H9 (cell line): Measurements from ENCODE around the gene TIAL1. TPM values are rescaled to one million over a fixed set of nuclear protein-coding genes. Genes with fewer than 3 reads are reported as not detected.

Source experiments
- DNase-seq: peaks from one replicate; pipeline ENCODE4 v3.0.0-alpha.2; 2017
- H2AFZ ChIP-seq: one replicate; pipeline ENCODE4 v1.6.1; 2013; ENCODE audit warnings: mild to moderate bottlenecking, low read length, control low read depth, moderate library complexity
- H2AK5ac ChIP-seq: 2 replicates; pipeline ENCODE4 v1.6.1; 2013; ENCODE audit warnings: low read length, control low read depth, mixed read lengths; ENCODE audit not compliant: insufficient read length
- H2BK120ac ChIP-seq: one replicate; pipeline ENCODE4 v1.6.1; 2013; ENCODE audit warnings: low read depth, mild to moderate bottlenecking, low read length, control low read depth, inconsistent platforms; ENCODE audit not compliant: poor library complexity, severe bottlenecking
- H2BK12ac ChIP-seq: 2 replicates; pipeline ENCODE4 v1.6.1; 2013; ENCODE audit warnings: low read length, control low read depth, mixed read lengths, low read depth; ENCODE audit not compliant: insufficient read length
- H2BK15ac ChIP-seq: 2 replicates; pipeline ENCODE4 v1.6.1; 2013; ENCODE audit warnings: low read depth, low read length, control low read depth
- H2BK20ac ChIP-seq: one replicate; pipeline ENCODE4 v1.6.1; 2013; ENCODE audit warnings: low read depth, mild to moderate bottlenecking, low read length, control low read depth, inconsistent platforms; ENCODE audit not compliant: poor library complexity, severe bottlenecking
- H2BK5ac ChIP-seq: 2 replicates; pipeline ENCODE4 v1.6.1; 2013; ENCODE audit warnings: low read length, control low read depth, mixed read lengths; ENCODE audit not compliant: insufficient read length
- H3K14ac ChIP-seq: 2 replicates; pipeline ENCODE4 v1.6.1; 2013; ENCODE audit warnings: low read length, control low read depth; ENCODE audit not compliant: insufficient read depth
- H3K18ac ChIP-seq: 2 replicates; pipeline ENCODE4 v1.6.1; 2013; ENCODE audit warnings: low read depth, mild to moderate bottlenecking, mixed read lengths, low read length, control low read depth; ENCODE audit not compliant: insufficient read length
- H3K23ac ChIP-seq: 2 replicates; pipeline ENCODE4 v1.6.1; 2013; ENCODE audit warnings: low read length, control low read depth, mixed read lengths, low read depth; ENCODE audit not compliant: insufficient read length
- H3K23me2 ChIP-seq: 2 replicates; pipeline ENCODE4 v1.6.1; 2013; ENCODE audit warnings: low read depth, mild to moderate bottlenecking, mixed read lengths, low read length, control low read depth; ENCODE audit not compliant: insufficient read length, poor library complexity, severe bottlenecking
- H3K27ac ChIP-seq: 2 replicates; pipeline ENCODE4 v1.5.1; 2013; ENCODE audit warnings: low read length, control low read depth, mixed read lengths, low read depth; ENCODE audit not compliant: insufficient read length
- H3K27me3 ChIP-seq: 2 replicates; pipeline ENCODE4 v1.6.1; 2013; ENCODE audit warnings: low read length, control low read depth, inconsistent platforms; ENCODE audit not compliant: insufficient read depth
- H3K4ac ChIP-seq: 2 replicates; pipeline ENCODE4 v1.6.1; 2013; ENCODE audit warnings: low read depth, mild to moderate bottlenecking, control low read depth, inconsistent platforms, low read length, moderate library complexity
- H3K4me1 ChIP-seq: 2 replicates; pipeline ENCODE4 v1.6.1; 2013; ENCODE audit warnings: low read length, control low read depth, inconsistent platforms; ENCODE audit not compliant: insufficient read depth
- H3K4me2 ChIP-seq: 2 replicates; pipeline ENCODE4 v1.6.1; 2013; ENCODE audit warnings: low read length, control low read depth, mixed read lengths; ENCODE audit not compliant: insufficient read length, insufficient read depth
- H3K56ac ChIP-seq: 2 replicates; pipeline ENCODE4 v1.6.1; 2013; ENCODE audit warnings: low read depth, mild to moderate bottlenecking, mixed read lengths, low read length, control low read depth; ENCODE audit not compliant: insufficient read length
- H3K79me1 ChIP-seq: 2 replicates; pipeline ENCODE4 v1.6.1; 2013; ENCODE audit warnings: low read depth, mild to moderate bottlenecking, moderate library complexity, low read length, control low read depth, inconsistent platforms; ENCODE audit not compliant: insufficient read depth, poor library complexity, severe bottlenecking
- H3K79me2 ChIP-seq: 2 replicates; pipeline ENCODE4 v1.6.1; 2013; ENCODE audit warnings: low read length, control low read depth, inconsistent platforms; ENCODE audit not compliant: insufficient read depth
- H3K9ac ChIP-seq: 2 replicates; pipeline ENCODE4 v1.6.1; 2013; ENCODE audit warnings: low read length, control low read depth, mixed read lengths; ENCODE audit not compliant: insufficient read length; ENCODE audit errors: extremely low read depth
- H3K9me3 ChIP-seq: one replicate; pipeline ENCODE4 v1.6.1; 2013; ENCODE audit warnings: low read depth, low read length, inconsistent platforms; ENCODE audit not compliant: control insufficient read depth
- H3T11ph ChIP-seq: one replicate; pipeline ENCODE4 v1.6.1; 2013; ENCODE audit warnings: mild to moderate bottlenecking, low read length, control low read depth, inconsistent platforms
- H4K20me1 ChIP-seq: one replicate; pipeline ENCODE4 v1.6.1; 2013; ENCODE audit not compliant: control insufficient read depth, insufficient read length, insufficient read depth
- H4K5ac ChIP-seq: 2 replicates; pipeline ENCODE4 v1.6.1; 2013; ENCODE audit warnings: low read depth, mild to moderate bottlenecking, mixed read lengths, low read length, control low read depth; ENCODE audit not compliant: insufficient read length
- H4K8ac ChIP-seq: replicated peaks from 2 replicates; pipeline ENCODE4 v1.6.1; 2013; ENCODE audit warnings: low read length, control low read depth, mixed read lengths, low read depth; ENCODE audit not compliant: insufficient read length
- H4K91ac ChIP-seq: 2 replicates; pipeline ENCODE4 v1.6.1; 2013; ENCODE audit warnings: low read depth, mild to moderate bottlenecking, moderate library complexity, mixed read lengths, low read length, control low read depth; ENCODE audit not compliant: insufficient read length
- H3K27ac Mint-ChIP-seq, 3 experiments: 2 replicates in 2 of 3; 3 replicates in 1 of 3; pipeline ENCODE4 v1.8.0; 2020 to 2021; ENCODE audit warnings: mixed read lengths in 3 of 3, mild to moderate bottlenecking in 1 of 3, moderate library complexity in 1 of 3
- H3K27me3 Mint-ChIP-seq: 2 replicates; pipeline ENCODE4 v1.8.0; 2021; ENCODE audit warnings: low read depth, mild to moderate bottlenecking, moderate library complexity, mixed read lengths
- H3K36me3 Mint-ChIP-seq, 3 experiments: 2 replicates in 2 of 3; 3 replicates in 1 of 3; pipeline ENCODE4 v1.8.0; 2020 to 2021; ENCODE audit warnings: low read depth in 3 of 3, mixed read lengths in 3 of 3; ENCODE audit not compliant: insufficient read depth in 1 of 3
- H3K4me1 Mint-ChIP-seq, 2 experiments: 2 replicates each; pipeline ENCODE4 v1.8.0; 2020; ENCODE audit warnings: mixed read lengths in 2 of 2
- H3K4me3 Mint-ChIP-seq, 2 experiments: 2 replicates in 1 of 2; 3 replicates in 1 of 2; pipeline ENCODE4 v1.8.0; 2020 to 2021; ENCODE audit warnings: mild to moderate bottlenecking in 2 of 2, mixed read lengths in 2 of 2, moderate library complexity in 1 of 2
- H3K9me3 Mint-ChIP-seq, 2 experiments: 2 replicates in 1 of 2; 3 replicates in 1 of 2; pipeline ENCODE4 v1.8.0; 2020; ENCODE audit warnings: mild to moderate bottlenecking in 2 of 2, mixed read lengths in 2 of 2, moderate library complexity in 1 of 2
- CTCF ChIP-seq: fragments of 200-600 bp; sonication (generic); conservative IDR thresholded peaks from 3 replicates; pipeline ENCODE4 v1.8.0; 2021; ENCODE audit warnings: antibody characterized with exemption, mild to moderate bottlenecking
- whole genome bisulfite sequencing: extraction: QIAGEN DNeasy Blood & Tissue Kit; methylation state at CpG from one replicate; pipeline ENCODE4 v1.1.7; 2013; ENCODE audit warnings: missing lambda C conversion rate, low lambda C conversion rate, mixed read lengths; ENCODE audit not compliant: insufficient read length; ENCODE audit errors: extremely low coverage; 5-methylcytosine and 5-hydroxymethylcytosine counted together
- total RNA-seq: library from RNA; stranded (reverse); gene quantifications from 2 replicates; pipeline ENCODE4 v1.2.1, GENCODE V29; 2021

Gene TIAL1
- total RNA-seq, 1 experiment from 2014 or later: 146 TPM

- H3K27me3 Mint-ChIP-seq: peaks cover 2% of the 10 kb centered on the region; the same call in 1 of the 2 replicates
- no peaks in the 10 kb centered on the region for H3K9me3 ChIP-seq
- no peaks in the 10 kb centered on the region for H3K27me3 ChIP-seq
- DNase-seq: no peak
- no peaks in the 10 kb centered on the region for H4K20me1 ChIP-seq
- H3K23ac ChIP-seq: no peak overlapping the region
- no peak overlapping the region for H2BK15ac ChIP-seq
- no peak overlapping the region for H4K5ac ChIP-seq
- no peak overlapping the region for H3K4me3 Mint-ChIP-seq
- H3K23me2 ChIP-seq: no peaks in the 10 kb centered on the region
- H2AK5ac ChIP-seq: no peak overlapping the region
- no peak overlapping the region for H2BK120ac ChIP-seq
- H3K36me3 Mint-ChIP-seq: no peaks in the 10 kb centered on the region
- no peak overlapping the region for H2AFZ ChIP-seq
- H3K18ac ChIP-seq: no peak overlapping the region
- no peak overlapping the region for H4K91ac ChIP-seq
- no peak overlapping the region for H3K56ac ChIP-seq
- no peaks in the 10 kb centered on the region for H3K79me1 ChIP-seq
- no peak overlapping the region for H2BK20ac ChIP-seq
- TF ChIP-seq CTCF: peak; percentile 53
- no peak overlapping the region for H3K27ac Mint-ChIP-seq
- no peak overlapping the region for H2BK12ac ChIP-seq
- WGBS: no CpG with 5 or more reads among the region's 18 CpGs
- H3K4me2 ChIP-seq: no peak overlapping the region
- H3K79me2 ChIP-seq: no peaks in the 10 kb centered on the region
- no peaks in the 10 kb centered on the region for H3K4me1 ChIP-seq
- H3K4me1 Mint-ChIP-seq: peaks cover 0 to 2% of the 10 kb centered on the region in 2 experiments; a peak in 2 of 4 replicates
- H2BK5ac ChIP-seq: no peak overlapping the region
- H3K14ac ChIP-seq: no peak overlapping the region
- H3K9me3 Mint-ChIP-seq: no peaks in the 10 kb centered on the region
- H3K4ac ChIP-seq: no peak overlapping the region
- H4K8ac ChIP-seq: no peak overlapping the region
- no peak overlapping the region for H3K27ac ChIP-seq
- H3K9ac ChIP-seq: no peak overlapping the region
- no peak overlapping the region for H3T11ph ChIP-seq
Observed at GRCh38 chr10:119526621-119527592, 69.9 kb downstream of the TIAL1 start.
